PFSK-1 (cell line): ENCODE results near the gene C1orf159.

Experiments used
- POLR2AphosphoS5 ChIP-seq: IDR thresholded peaks from 2 replicates; pipeline ENCODE4 v1.6.1; 2012; ENCODE audit warnings: low read depth, mild to moderate bottlenecking, control low read depth, low read length, moderate library complexity
- TAF1 ChIP-seq: IDR thresholded peaks from 2 replicates; pipeline ENCODE4 v1.6.1; 2012; ENCODE audit warnings: low read length, control low read depth, borderline replicate concordance; ENCODE audit not compliant: insufficient read depth
- TF ChIP-seq, protein P1 (sequence below), 2 experiments: IDR thresholded peaks; 2 replicates each; pipeline versions ENCODE4 v1.6.1 to v1.8.0; 2011 to 2012; ENCODE audit warnings: low read depth in 2 of 2, low read length in 2 of 2, control low read depth in 1 of 2, inconsistent platforms in 1 of 2, mild to moderate bottlenecking in 1 of 2, moderate library complexity in 1 of 2; ENCODE audit not compliant: insufficient read depth in 1 of 2

- TF ChIP-seq TAF1, result no peak
- no peak for TF ChIP-seq POLR2AphosphoS5
- TF ChIP-seq, protein P1, sequence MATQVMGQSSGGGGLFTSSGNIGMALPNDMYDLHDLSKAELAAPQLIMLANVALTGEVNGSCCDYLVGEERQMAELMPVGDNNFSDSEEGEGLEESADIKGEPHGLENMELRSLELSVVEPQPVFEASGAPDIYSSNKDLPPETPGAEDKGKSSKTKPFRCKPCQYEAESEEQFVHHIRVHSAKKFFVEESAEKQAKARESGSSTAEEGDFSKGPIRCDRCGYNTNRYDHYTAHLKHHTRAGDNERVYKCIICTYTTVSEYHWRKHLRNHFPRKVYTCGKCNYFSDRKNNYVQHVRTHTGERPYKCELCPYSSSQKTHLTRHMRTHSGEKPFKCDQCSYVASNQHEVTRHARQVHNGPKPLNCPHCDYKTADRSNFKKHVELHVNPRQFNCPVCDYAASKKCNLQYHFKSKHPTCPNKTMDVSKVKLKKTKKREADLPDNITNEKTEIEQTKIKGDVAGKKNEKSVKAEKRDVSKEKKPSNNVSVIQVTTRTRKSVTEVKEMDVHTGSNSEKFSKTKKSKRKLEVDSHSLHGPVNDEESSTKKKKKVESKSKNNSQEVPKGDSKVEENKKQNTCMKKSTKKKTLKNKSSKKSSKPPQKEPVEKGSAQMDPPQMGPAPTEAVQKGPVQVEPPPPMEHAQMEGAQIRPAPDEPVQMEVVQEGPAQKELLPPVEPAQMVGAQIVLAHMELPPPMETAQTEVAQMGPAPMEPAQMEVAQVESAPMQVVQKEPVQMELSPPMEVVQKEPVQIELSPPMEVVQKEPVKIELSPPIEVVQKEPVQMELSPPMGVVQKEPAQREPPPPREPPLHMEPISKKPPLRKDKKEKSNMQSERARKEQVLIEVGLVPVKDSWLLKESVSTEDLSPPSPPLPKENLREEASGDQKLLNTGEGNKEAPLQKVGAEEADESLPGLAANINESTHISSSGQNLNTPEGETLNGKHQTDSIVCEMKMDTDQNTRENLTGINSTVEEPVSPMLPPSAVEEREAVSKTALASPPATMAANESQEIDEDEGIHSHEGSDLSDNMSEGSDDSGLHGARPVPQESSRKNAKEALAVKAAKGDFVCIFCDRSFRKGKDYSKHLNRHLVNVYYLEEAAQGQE (IDR thresholded peaks at IDR 0.05; ENCODE audit: insufficient read depth in 1 of 2, low read depth in 2 of 2, low read length in 2 of 2), result no peak
Observed at GRCh38 chr1:1109743-1110142, 6.1 kb downstream of the C1orf159 start.
